HepG2 (cell line): Measurements from ENCODE around the gene BPIFA2. TPM values are rescaled to one million over a fixed set of nuclear protein-coding genes. Genes with fewer than 3 reads are reported as not detected.

Source experiments
- CSRNP1 ChIP-seq: sonication (generic); formaldehyde crosslinking; IDR thresholded peaks from 2 replicates; pipeline ENCODE4 v1.8.1; 2023; ENCODE audit warnings: mild to moderate bottlenecking, missing genetic modification reagents
- FOXP4 ChIP-seq: sonication (generic); formaldehyde crosslinking; IDR thresholded peaks from 2 replicates; pipeline ENCODE4 v1.4.0; 2020; ENCODE audit warnings: missing genetic modification reagents
- HNRNPH1 ChIP-seq: fragments of 200-400 bp; formaldehyde crosslinking; optimal IDR thresholded peaks from 2 replicates; pipeline ENCODE3; 2017; ENCODE audit warnings: mild to moderate bottlenecking, low read depth, low read length
- ZHX1 ChIP-seq: sonication (generic); formaldehyde crosslinking; IDR thresholded peaks from 2 replicates; pipeline ENCODE4 v1.8.1; 2022; ENCODE audit warnings: low read depth, mild to moderate bottlenecking, missing genetic modification reagents
- ZKSCAN5 ChIP-seq: sonication (generic); formaldehyde crosslinking; IDR thresholded peaks from 2 replicates; pipeline ENCODE4 v1.5.1; 2020; ENCODE audit warnings: mild to moderate bottlenecking, missing genetic modification reagents
- ZNF142 ChIP-seq: sonication (generic); formaldehyde crosslinking; IDR thresholded peaks from 2 replicates; pipeline ENCODE4 v1.4.0; 2020; ENCODE audit warnings: missing genetic modification reagents
- ZNF3 ChIP-seq: IDR thresholded peaks from 2 replicates; pipeline ENCODE4 v1.7.0; 2017; ENCODE audit warnings: inconsistent platforms
- polyA plus RNA-seq, 8 experiments: library from polyadenylated mRNA; depleted of rRNA in 3 of 8; stranded (reverse) in 7 of 8; unstranded in 1 of 8; fragments of >200 nt; fragmentation: Illumina TruSeq in 4 of 8; extraction: Trizol in 4 of 8; gene quantifications; 2 replicates each; pipeline versions ENCODE4 v1.2.1 to v1.2.3, GENCODE V29; 2011 to 2016; ENCODE audit warnings: low read depth in 4 of 8, missing spikeins in 1 of 8, mixed read lengths in 1 of 8; ENCODE audit not compliant: insufficient read depth in 1 of 8
- total RNA-seq, 5 experiments: library from RNA; depleted of rRNA; stranded (reverse); fragments of >200 nt; fragmentation: Illumina TruSeq; extraction: Trizol; gene quantifications; 2 replicates each; pipeline ENCODE4 v1.2.3, GENCODE V29; 2016; ENCODE audit warnings: low read depth in 1 of 5

BPIFA2 gene
- total and polyA plus RNA-seq, 2 of the 13 experiments (the other 11 are each of a cell fraction or from before 2014, with no cell fraction given): not detected

- TF ChIP-seq ZNF142 (CRISPR knock-in tag) (no peak), ZHX1 (no peak), FOXP4 (CRISPR knock-in tag) (no peak), CSRNP1 (CRISPR knock-in tag) (no peak), HNRNPH1 (no peak), ZKSCAN5 (CRISPR knock-in tag) (no peak), ZNF3 (CRISPR knock-in tag) (no peak)
- TF ChIP-seq, all 625 proteins: peak for 0
Observed at GRCh38 chr20:33154252-33154651, 13.7 kb upstream of the BPIFA2 start (continued).
